H9 (cell line): Measurements from ENCODE around the gene UGT1A8. TPM values are rescaled to one million over a fixed set of nuclear protein-coding genes. Genes with fewer than 3 reads are reported as not detected.

Source experiments
- DNase-seq: peaks from one replicate; pipeline ENCODE4 v3.0.0-alpha.2; 2017
- H2AFZ ChIP-seq: one replicate; pipeline ENCODE4 v1.6.1; 2013; ENCODE audit warnings: mild to moderate bottlenecking, low read length, control low read depth, moderate library complexity
- H2AK5ac ChIP-seq: 2 replicates; pipeline ENCODE4 v1.6.1; 2013; ENCODE audit warnings: low read length, control low read depth, mixed read lengths; ENCODE audit not compliant: insufficient read length
- H2BK120ac ChIP-seq: one replicate; pipeline ENCODE4 v1.6.1; 2013; ENCODE audit warnings: low read depth, mild to moderate bottlenecking, low read length, control low read depth, inconsistent platforms; ENCODE audit not compliant: poor library complexity, severe bottlenecking
- H2BK12ac ChIP-seq: 2 replicates; pipeline ENCODE4 v1.6.1; 2013; ENCODE audit warnings: low read length, control low read depth, mixed read lengths, low read depth; ENCODE audit not compliant: insufficient read length
- H2BK15ac ChIP-seq: 2 replicates; pipeline ENCODE4 v1.6.1; 2013; ENCODE audit warnings: low read depth, low read length, control low read depth
- H2BK20ac ChIP-seq: one replicate; pipeline ENCODE4 v1.6.1; 2013; ENCODE audit warnings: low read depth, mild to moderate bottlenecking, low read length, control low read depth, inconsistent platforms; ENCODE audit not compliant: poor library complexity, severe bottlenecking
- H2BK5ac ChIP-seq: 2 replicates; pipeline ENCODE4 v1.6.1; 2013; ENCODE audit warnings: low read length, control low read depth, mixed read lengths; ENCODE audit not compliant: insufficient read length
- H3K14ac ChIP-seq: 2 replicates; pipeline ENCODE4 v1.6.1; 2013; ENCODE audit warnings: low read length, control low read depth; ENCODE audit not compliant: insufficient read depth
- H3K18ac ChIP-seq: 2 replicates; pipeline ENCODE4 v1.6.1; 2013; ENCODE audit warnings: low read depth, mild to moderate bottlenecking, mixed read lengths, low read length, control low read depth; ENCODE audit not compliant: insufficient read length
- H3K23ac ChIP-seq: 2 replicates; pipeline ENCODE4 v1.6.1; 2013; ENCODE audit warnings: low read length, control low read depth, mixed read lengths, low read depth; ENCODE audit not compliant: insufficient read length
- H3K23me2 ChIP-seq: 2 replicates; pipeline ENCODE4 v1.6.1; 2013; ENCODE audit warnings: low read depth, mild to moderate bottlenecking, mixed read lengths, low read length, control low read depth; ENCODE audit not compliant: insufficient read length, poor library complexity, severe bottlenecking
- H3K27ac ChIP-seq: 2 replicates; pipeline ENCODE4 v1.5.1; 2013; ENCODE audit warnings: low read length, control low read depth, mixed read lengths, low read depth; ENCODE audit not compliant: insufficient read length
- H3K27me3 ChIP-seq: 2 replicates; pipeline ENCODE4 v1.6.1; 2013; ENCODE audit warnings: low read length, control low read depth, inconsistent platforms; ENCODE audit not compliant: insufficient read depth
- H3K4ac ChIP-seq: 2 replicates; pipeline ENCODE4 v1.6.1; 2013; ENCODE audit warnings: low read depth, mild to moderate bottlenecking, control low read depth, inconsistent platforms, low read length, moderate library complexity
- H3K4me1 ChIP-seq: 2 replicates; pipeline ENCODE4 v1.6.1; 2013; ENCODE audit warnings: low read length, control low read depth, inconsistent platforms; ENCODE audit not compliant: insufficient read depth
- H3K4me2 ChIP-seq: 2 replicates; pipeline ENCODE4 v1.6.1; 2013; ENCODE audit warnings: low read length, control low read depth, mixed read lengths; ENCODE audit not compliant: insufficient read length, insufficient read depth
- H3K56ac ChIP-seq: 2 replicates; pipeline ENCODE4 v1.6.1; 2013; ENCODE audit warnings: low read depth, mild to moderate bottlenecking, mixed read lengths, low read length, control low read depth; ENCODE audit not compliant: insufficient read length
- H3K79me1 ChIP-seq: 2 replicates; pipeline ENCODE4 v1.6.1; 2013; ENCODE audit warnings: low read depth, mild to moderate bottlenecking, moderate library complexity, low read length, control low read depth, inconsistent platforms; ENCODE audit not compliant: insufficient read depth, poor library complexity, severe bottlenecking
- H3K79me2 ChIP-seq: 2 replicates; pipeline ENCODE4 v1.6.1; 2013; ENCODE audit warnings: low read length, control low read depth, inconsistent platforms; ENCODE audit not compliant: insufficient read depth
- H3K9ac ChIP-seq: 2 replicates; pipeline ENCODE4 v1.6.1; 2013; ENCODE audit warnings: low read length, control low read depth, mixed read lengths; ENCODE audit not compliant: insufficient read length; ENCODE audit errors: extremely low read depth
- H3K9me3 ChIP-seq: one replicate; pipeline ENCODE4 v1.6.1; 2013; ENCODE audit warnings: low read depth, low read length, inconsistent platforms; ENCODE audit not compliant: control insufficient read depth
- H3T11ph ChIP-seq: one replicate; pipeline ENCODE4 v1.6.1; 2013; ENCODE audit warnings: mild to moderate bottlenecking, low read length, control low read depth, inconsistent platforms
- H4K20me1 ChIP-seq: one replicate; pipeline ENCODE4 v1.6.1; 2013; ENCODE audit not compliant: control insufficient read depth, insufficient read length, insufficient read depth
- H4K5ac ChIP-seq: 2 replicates; pipeline ENCODE4 v1.6.1; 2013; ENCODE audit warnings: low read depth, mild to moderate bottlenecking, mixed read lengths, low read length, control low read depth; ENCODE audit not compliant: insufficient read length
- H4K8ac ChIP-seq: replicated peaks from 2 replicates; pipeline ENCODE4 v1.6.1; 2013; ENCODE audit warnings: low read length, control low read depth, mixed read lengths, low read depth; ENCODE audit not compliant: insufficient read length
- H4K91ac ChIP-seq: 2 replicates; pipeline ENCODE4 v1.6.1; 2013; ENCODE audit warnings: low read depth, mild to moderate bottlenecking, moderate library complexity, mixed read lengths, low read length, control low read depth; ENCODE audit not compliant: insufficient read length
- H3K27ac Mint-ChIP-seq, 3 experiments: 2 replicates in 2 of 3; 3 replicates in 1 of 3; pipeline ENCODE4 v1.8.0; 2020 to 2021; ENCODE audit warnings: mixed read lengths in 3 of 3, mild to moderate bottlenecking in 1 of 3, moderate library complexity in 1 of 3
- H3K27me3 Mint-ChIP-seq: 2 replicates; pipeline ENCODE4 v1.8.0; 2021; ENCODE audit warnings: low read depth, mild to moderate bottlenecking, moderate library complexity, mixed read lengths
- H3K36me3 Mint-ChIP-seq, 3 experiments: 2 replicates in 2 of 3; 3 replicates in 1 of 3; pipeline ENCODE4 v1.8.0; 2020 to 2021; ENCODE audit warnings: low read depth in 3 of 3, mixed read lengths in 3 of 3; ENCODE audit not compliant: insufficient read depth in 1 of 3
- H3K4me1 Mint-ChIP-seq, 2 experiments: 2 replicates each; pipeline ENCODE4 v1.8.0; 2020; ENCODE audit warnings: mixed read lengths in 2 of 2
- H3K4me3 Mint-ChIP-seq, 2 experiments: 2 replicates in 1 of 2; 3 replicates in 1 of 2; pipeline ENCODE4 v1.8.0; 2020 to 2021; ENCODE audit warnings: mild to moderate bottlenecking in 2 of 2, mixed read lengths in 2 of 2, moderate library complexity in 1 of 2
- H3K9me3 Mint-ChIP-seq, 2 experiments: 2 replicates in 1 of 2; 3 replicates in 1 of 2; pipeline ENCODE4 v1.8.0; 2020; ENCODE audit warnings: mild to moderate bottlenecking in 2 of 2, mixed read lengths in 2 of 2, moderate library complexity in 1 of 2
- CTCF ChIP-seq: fragments of 200-600 bp; sonication (generic); conservative IDR thresholded peaks from 3 replicates; pipeline ENCODE4 v1.8.0; 2021; ENCODE audit warnings: antibody characterized with exemption, mild to moderate bottlenecking
- WGBS: extraction: QIAGEN DNeasy Blood & Tissue Kit; methylation state at CpG from one replicate; pipeline ENCODE4 v1.1.7; 2013; ENCODE audit warnings: missing lambda C conversion rate, low lambda C conversion rate, mixed read lengths; ENCODE audit not compliant: insufficient read length; ENCODE audit errors: extremely low coverage; 5-methylcytosine and 5-hydroxymethylcytosine counted together
- total RNA-seq: library from RNA; stranded (reverse); gene quantifications from 2 replicates; pipeline ENCODE4 v1.2.1, GENCODE V29; 2021

UGT1A8 gene
- total RNA-seq, 1 experiment from 2014 or later = not detected

- no peak overlapping the region for H3K27ac ChIP-seq
- H2BK12ac ChIP-seq = no peak overlapping the region
- H3K4ac ChIP-seq = no peak overlapping the region
- no peak overlapping the region for H4K8ac ChIP-seq
- no peak overlapping the region for H2AK5ac ChIP-seq
- Mint-ChIP-seq H3K27me3 (peaks cover 17% of the 10 kb centered on the region), H3K4me3 (no peak overlapping the region), H3K27ac (no peak overlapping the region), H3K4me1 (peaks cover 2 to 4% of the 10 kb centered on the region in 2 experiments; a peak in 3 of 4 replicates), H3K36me3 (peaks cover 0 to 5% (median 4%) of the 10 kb centered on the region in 3 experiments; a peak in 2 of 7 replicates), H3K9me3 (peaks cover 14 to 21% of the 10 kb centered on the region in 2 experiments)
- no peaks in the 10 kb centered on the region for H4K20me1 ChIP-seq
- H4K5ac ChIP-seq = no peak overlapping the region
- no peaks in the 10 kb centered on the region for H3K9me3 ChIP-seq
- H2AFZ ChIP-seq = no peak overlapping the region
- no peak overlapping the region for H2BK20ac ChIP-seq
- H3K23me2 ChIP-seq = no peaks in the 10 kb centered on the region
- H3K79me1 ChIP-seq = no peaks in the 10 kb centered on the region
- no CpG with 5 or more reads among the region's 7 CpGs for WGBS
- no peak overlapping the region for H3T11ph ChIP-seq
- H3K79me2 ChIP-seq = no peaks in the 10 kb centered on the region
- no peak overlapping the region for H3K14ac ChIP-seq
- DNase-seq = no peak
- TF ChIP-seq CTCF = no peak
- H2BK5ac ChIP-seq = no peak overlapping the region
- no peak overlapping the region for H2BK120ac ChIP-seq
- H3K56ac ChIP-seq = no peak overlapping the region
- H3K27me3 ChIP-seq = no peaks in the 10 kb centered on the region
- no peak overlapping the region for H3K9ac ChIP-seq
- no peak overlapping the region for H3K23ac ChIP-seq
- H3K4me1 ChIP-seq = no peaks in the 10 kb centered on the region
- H3K18ac ChIP-seq = no peak overlapping the region
- no peak overlapping the region for H4K91ac ChIP-seq
- H2BK15ac ChIP-seq = no peak overlapping the region
- no peak overlapping the region for H3K4me2 ChIP-seq
Observed at GRCh38 chr2:233800208-233800607, 182.8 kb downstream of the UGT1A8 start.
